HG03103 (cell line): ENCODE results near the gene RPS6KA6.

ENCODE experiments used
- ATAC-seq: cut with Tn5 transposase; IDR thresholded peaks from one replicate; pipeline ENCODE4 v1.9.1; 2021; ENCODE audit warnings: low read depth; ENCODE audit not compliant: unreplicated experiment

RPS6KA6 gene

GRCh38 chrX:84044051-84044450 is 143.9 kb downstream of the RPS6KA6 start:
- no peak for ATAC-seq
